GM19043 (cell line): ENCODE results near the gene BCL2L12.

ENCODE experiments used
- ATAC-seq: cut with Tn5 transposase; IDR thresholded peaks from one replicate; pipeline ENCODE4 v1.9.1; 2021; ENCODE audit warnings: low read depth; ENCODE audit not compliant: unreplicated experiment

The BCL2L12 gene

DNA sequence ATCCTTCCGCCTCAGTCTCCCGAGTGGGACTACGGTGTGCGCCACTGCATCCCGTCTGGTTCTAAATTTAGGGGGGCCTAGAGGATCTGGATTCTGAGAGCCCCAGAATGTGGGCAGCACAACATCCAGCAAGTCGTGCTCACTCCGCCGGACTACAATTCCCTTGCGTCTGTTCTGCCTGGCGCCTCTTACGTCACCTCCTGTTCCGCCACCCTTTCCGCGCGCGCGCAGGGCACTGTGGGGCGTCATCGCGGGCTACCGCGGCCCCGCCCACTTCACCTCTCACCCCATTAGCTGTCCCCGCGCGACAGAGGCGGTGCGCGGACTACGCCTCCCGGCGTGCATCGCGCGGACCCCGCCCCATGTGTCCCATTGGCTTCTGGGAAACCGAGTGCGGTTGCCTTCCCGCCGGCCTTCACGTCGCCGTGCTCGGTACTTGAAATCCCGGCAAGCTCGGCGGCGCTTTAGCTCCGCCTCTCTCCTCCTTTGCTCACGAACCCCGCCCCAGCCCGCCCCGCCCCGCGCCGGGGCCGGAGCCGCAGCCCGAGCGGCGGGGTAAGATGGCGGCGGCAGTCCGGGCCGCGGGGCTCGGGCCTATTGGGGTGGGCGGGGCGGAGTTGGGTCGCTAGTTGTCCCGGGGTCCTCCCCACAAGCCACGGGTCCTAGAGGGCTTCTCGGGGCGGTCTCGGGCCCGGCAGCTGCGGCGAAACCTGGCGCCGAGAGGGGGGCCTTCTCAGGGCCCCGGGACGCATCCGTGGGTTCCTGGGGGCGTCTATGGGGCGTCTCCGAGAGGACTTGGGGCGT, 23.8 kb upstream of the BCL2L12 start, which contains the start of gene SCAF1:
TSS of gene SCAF1 (plus strand) at position 522 of the 804 bp plus-strand sequence. CDS start 2,818 bp downstream, outside the sequence.
- ATAC-seq = peak; percentile 46

DNA sequence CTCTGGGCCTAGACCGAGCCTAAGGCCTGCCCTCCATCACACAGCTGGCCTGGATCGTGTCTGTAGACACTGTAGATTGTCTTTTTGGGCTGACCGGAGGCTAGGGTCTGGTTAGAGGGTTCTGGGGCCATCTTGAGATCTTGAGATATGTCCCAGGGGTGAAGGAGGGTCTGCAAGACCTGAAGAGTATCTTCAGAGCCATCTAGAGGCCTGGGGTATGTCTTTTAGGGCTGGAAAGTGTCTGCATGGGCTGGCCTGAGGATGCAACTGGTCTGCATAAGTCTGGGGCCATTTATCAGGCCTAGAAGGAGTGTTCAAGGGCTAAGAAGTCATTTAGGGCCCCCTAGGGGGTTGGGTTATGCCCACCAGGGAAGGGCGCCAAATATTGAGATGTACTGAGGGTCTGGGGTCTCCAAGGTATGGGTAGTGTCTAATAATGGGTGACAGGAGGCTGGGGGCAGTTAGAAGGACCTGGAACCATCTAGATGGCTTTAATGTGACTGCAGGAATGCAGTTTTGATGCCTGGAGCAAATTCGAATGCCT, 23.2 kb upstream of the BCL2L12 start:
- ATAC-seq = no peak

DNA sequence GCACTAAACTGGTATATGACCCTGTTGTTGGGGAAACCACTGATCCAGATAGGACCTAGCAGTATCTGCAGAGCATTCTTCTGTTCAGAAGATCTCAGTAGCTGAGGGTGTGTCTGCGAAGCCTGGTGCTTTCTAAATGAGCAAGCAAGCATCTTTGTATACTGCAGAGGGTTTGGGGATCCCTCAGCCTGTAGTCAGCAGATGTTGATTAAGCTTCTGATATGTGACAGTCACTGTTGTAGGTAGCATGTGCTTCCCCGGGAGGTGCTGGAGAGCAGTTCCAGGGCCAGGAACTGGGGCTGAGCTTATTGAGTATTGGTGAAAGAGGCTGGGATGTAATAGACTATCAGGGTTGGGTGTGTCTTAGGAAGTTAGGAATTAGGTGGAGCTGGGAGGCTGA, 22.3 kb upstream of the BCL2L12 start:
- no peak for ATAC-seq

DNA sequence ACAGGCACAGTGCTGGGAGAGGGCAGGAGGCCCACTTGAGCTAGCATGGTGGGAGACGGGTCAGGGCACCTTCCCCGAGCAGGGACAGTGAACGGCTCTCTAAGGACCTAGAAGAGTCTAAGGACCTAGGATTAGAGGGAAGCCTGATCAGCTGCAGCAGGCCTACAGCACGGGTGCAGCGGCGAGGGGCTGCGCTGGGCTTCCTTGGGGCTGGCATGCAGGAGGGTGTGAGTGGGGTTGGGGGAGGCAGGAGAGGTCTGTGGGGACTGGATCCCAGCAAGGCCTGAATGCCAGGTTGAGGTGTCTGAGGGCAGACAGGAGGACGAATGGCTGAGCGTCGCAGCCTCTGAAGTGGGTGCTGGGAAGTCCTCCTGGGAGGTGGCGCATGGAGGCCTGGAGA, 20.1 kb upstream of the BCL2L12 start:
- no peak for ATAC-seq

DNA sequence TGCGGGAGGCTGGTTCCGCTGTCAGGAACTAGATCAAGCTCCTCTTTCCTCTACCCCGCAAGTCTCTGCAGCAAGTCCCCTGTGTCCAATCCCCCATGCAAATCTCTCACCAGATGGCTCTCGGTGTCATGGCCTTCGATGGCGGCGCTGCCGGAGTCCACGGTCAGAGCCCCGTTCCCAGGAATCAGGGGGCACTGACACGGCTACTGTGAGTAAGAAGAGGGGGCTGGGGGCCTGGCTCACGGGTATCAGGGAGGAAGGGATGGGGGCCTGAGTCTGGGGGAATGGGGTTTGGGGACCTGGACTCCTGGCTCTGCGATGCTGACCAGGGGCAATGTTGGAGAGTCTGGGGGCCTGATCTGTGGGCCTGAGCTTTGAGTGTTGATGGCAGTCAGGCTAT, 19.7 kb upstream of the BCL2L12 start:
- no peak for ATAC-seq

DNA sequence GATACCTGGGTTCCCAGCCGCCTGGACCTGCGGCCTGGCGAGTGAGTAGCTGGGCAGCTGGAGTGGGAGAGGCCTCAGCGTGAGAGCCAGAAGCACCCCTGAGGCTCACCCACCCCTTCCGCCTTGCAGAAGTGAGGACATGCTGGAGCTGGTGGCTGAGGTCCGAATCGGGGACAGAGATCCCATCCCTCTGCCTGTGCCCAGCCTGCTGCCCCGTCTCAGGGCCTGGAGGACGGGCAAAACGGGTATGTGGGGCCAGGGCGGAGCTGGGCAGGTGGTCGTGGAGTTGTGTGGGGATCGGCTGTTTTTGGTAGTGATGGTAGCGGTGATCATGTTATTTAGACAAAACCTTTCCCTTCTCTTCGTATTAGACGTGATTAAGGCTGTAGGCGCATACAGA, 19.1 kb upstream of the BCL2L12 start:
- ATAC-seq = no peak

DNA sequence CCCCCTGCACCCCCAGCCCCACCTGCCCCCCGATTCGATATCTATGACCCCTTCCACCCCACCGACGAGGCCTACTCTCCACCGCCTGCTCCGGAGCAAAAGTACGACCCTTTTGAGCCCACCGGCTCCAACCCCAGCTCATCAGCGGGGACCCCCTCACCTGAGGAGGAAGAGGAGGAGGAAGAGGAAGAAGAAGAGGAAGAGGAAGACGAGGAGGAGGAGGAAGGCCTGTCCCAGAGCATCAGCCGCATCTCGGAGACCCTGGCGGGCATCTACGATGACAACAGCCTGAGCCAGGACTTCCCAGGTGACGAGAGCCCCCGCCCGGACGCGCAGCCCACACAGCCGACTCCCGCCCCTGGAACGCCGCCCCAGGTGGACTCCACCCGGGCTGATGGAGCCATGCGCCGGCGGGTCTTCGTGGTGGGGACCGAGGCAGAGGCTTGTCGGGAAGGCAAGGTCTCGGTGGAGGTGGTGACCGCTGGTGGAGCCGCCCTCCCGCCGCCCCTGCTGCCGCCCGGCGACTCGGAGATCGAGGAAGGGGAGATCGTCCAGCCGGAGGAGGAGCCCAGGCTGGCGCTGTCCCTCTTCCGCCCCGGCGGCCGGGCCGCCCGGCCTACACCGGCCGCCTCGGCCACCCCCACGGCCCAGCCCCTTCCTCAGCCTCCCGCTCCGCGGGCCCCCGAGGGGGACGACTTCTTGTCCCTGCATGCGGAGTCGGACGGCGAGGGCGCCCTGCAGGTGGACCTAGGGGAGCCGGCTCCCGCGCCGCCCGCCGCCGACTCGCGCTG, 14.5 kb upstream of the BCL2L12 start:
- ATAC-seq = no peak

DNA sequence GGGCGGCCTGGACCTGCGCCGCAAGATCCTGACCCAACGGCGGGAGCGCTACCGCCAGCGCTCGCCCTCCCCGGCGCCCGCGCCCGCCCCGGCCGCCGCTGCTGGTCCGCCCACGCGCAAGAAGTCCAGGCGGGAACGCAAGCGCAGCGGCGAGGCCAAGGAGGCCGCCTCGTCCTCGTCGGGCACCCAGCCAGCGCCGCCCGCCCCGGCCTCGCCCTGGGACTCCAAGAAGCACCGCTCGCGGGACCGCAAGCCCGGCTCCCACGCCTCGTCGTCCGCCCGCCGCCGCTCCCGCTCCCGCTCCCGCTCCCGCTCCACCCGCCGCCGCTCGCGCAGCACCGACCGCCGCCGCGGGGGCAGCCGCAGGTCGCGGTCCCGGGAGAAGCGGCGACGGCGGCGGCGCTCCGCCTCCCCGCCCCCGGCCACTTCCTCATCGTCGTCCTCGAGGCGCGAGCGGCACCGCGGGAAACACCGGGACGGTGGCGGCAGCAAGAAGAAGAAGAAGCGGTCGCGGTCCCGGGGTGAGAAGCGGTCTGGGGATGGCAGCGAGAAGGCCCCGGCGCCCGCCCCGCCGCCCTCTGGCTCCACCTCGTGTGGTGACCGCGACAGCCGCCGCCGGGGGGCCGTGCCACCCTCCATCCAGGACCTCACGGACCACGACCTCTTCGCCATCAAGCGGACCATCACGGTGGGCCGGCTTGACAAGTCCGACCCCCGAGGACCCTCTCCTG, 13.7 kb upstream of the BCL2L12 start:
- no peak for ATAC-seq

DNA sequence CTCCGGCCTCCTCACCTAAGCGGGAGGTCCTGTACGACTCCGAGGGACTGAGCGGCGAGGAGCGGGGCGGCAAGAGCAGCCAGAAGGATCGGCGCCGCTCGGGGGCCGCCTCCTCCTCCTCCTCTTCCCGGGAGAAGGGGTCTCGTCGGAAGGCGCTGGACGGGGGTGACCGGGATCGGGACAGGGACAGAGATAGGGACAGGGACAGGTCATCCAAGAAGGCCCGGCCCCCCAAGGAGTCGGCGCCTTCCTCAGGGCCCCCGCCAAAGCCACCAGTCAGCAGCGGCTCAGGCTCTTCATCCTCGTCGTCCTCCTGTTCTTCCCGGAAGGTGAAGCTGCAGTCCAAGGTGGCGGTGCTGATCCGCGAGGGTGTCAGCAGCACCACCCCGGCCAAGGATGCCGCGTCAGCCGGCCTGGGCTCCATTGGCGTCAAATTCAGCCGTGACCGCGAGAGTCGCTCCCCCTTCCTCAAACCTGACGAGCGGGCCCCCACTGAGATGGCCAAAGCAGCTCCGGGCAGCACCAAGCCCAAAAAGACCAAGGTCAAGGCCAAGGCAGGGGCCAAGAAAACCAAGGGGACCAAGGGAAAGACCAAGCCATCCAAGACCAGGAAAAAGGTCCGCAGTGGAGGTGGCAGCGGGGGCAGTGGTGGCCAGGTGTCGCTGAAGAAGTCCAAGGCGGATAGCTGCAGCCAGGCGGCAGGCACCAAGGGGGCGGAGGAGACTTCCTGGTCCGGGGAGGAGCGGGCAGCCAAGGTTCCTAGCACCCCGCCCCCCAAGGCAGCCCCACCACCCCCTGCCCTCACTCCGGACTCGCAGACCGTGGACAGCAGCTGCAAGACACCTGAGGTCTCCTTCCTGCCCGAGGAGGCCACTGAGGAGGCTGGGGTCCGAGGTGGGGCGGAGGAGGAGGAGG, 12.9 kb upstream of the BCL2L12 start:
- no peak for ATAC-seq

DNA sequence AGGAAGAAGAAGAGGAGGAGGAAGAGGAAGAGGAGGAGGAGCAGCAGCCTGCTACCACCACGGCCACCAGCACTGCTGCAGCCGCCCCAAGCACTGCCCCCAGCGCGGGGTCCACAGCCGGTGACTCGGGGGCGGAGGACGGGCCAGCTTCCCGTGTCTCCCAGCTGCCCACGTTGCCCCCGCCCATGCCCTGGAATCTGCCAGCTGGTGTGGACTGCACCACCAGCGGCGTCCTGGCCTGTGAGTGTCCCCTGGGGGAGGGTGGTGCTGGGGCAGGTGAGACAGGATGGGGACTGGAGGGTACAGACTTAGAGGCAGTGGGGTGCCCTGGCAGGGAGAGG, 12.3 kb upstream of the BCL2L12 start:
- no peak for ATAC-seq

DNA sequence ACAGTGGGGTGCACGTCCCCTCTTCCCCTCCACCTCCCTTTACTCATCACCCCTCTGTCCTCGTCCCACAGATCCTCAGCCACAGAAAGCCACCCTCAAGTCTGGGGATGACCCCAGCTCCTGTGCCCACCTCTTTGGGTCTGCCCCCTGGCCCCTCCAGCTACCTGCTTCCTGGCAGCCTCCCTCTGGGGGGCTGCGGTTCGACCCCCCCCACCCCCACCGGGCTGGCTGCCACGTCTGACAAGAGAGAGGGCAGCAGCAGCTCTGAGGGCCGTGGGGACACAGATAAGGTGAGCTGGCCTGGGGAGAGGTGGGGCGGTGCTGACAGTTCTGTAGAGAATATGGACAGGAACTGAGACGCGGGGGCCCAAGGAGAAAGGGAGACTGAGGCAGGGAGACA, 11.2 kb upstream of the BCL2L12 start:
- ATAC-seq = no peak

DNA sequence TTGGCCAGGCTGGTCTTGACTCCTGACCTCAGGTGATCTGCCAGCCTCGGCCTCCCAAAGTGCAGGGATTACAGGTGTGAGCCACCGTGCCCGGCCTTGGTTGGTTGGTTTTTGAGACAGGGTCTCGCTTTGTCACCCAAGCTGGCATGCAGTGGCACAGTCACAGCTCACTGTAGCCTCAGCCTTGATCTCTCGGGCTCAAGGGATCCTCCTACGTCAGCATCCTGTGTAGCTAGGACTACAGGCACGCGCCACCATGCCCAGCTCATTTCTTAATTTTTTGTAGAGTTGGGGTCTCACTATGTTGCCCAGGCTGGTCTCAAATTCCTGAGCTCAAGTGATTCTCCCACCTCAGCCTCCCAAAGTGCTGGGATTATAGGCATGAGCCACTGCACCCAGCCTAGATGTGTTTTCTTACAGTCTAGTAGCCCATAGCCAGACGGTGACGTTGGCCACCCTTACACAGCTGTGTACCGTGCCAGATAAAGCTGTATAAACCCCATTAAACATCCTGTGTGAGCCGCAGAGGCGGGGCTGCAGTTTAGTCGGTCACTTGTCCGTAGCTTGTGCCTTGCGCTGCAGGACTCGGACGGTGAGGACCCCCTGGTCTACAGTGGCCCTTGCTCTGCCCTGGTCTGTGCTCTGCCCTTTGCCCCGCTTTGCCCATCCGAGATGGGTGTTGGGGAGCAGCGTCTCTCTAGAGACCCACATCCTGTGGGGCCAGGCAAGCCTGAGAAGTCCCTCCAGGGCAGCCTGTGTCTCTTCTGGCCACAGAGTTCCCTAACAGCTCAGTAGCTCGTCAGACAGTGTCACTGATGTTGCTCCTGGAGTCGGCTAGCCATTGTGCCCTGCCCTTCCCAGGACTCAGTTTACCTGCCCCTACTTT, 9.9 kb upstream of the BCL2L12 start:
- ATAC-seq = no peak

DNA sequence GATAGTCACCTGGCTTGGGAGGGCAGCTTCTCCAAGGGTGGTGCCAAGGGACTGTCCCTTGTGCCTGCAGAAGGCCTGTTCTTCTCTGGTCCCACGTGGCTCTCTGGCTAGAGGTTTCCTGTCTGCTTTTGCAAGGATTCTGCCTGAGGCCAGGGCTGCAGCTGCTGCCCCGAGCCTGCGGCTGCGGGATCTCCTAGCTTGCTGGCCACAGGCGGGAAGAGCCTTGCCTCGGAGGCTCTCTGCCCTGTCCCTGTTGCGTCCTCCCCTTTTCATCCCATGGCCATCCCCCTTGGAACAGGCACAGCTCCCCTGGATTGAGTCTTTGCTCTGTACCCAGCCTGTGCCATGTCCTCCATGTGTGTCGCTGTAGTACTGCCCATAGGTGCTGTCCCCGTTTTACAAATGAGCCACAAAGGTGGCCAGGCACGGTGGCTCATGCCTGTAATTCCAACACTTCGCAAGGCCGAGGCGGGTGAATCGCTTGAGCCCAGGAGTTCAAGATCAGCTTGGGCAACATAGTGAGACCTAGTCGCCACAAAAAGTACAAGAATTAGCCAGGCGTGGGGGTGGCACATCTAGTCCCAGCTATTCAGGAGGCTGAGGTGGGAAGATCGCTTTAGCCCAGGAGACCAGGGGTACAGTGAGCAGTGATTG, 9.2 kb upstream of the BCL2L12 start:
- ATAC-seq = no peak

DNA sequence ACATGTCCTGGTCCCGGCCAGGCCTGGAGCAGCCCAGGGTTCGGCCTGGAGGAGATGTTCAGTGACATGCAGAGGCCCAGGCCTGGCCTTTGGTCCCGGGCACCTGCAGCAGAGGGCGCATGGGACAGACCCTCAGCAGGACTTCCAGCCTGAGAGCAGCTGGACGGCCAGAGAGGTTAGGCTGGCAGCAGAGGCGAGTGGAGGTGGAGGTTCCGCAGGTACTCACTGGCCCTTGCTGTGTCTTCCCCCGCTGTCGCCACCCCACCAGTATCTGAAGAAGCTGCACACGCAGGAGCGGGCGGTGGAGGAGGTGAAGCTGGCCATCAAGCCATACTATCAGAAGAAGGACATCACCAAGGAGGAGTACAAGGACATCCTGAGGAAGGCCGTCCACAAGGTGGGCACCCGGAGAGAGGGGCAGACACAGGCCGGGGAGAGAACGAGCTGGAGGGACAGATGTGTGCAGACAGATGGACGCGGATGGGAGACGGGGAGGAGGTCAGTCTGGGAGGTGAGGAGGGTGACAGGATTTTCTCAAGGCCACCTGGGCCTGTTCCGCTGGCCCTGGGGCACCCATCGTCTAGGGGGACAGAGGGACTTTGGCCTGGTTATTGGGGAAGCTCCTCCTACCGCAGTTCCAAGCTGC, 8.1 kb upstream of the BCL2L12 start:
- ATAC-seq = no peak

DNA sequence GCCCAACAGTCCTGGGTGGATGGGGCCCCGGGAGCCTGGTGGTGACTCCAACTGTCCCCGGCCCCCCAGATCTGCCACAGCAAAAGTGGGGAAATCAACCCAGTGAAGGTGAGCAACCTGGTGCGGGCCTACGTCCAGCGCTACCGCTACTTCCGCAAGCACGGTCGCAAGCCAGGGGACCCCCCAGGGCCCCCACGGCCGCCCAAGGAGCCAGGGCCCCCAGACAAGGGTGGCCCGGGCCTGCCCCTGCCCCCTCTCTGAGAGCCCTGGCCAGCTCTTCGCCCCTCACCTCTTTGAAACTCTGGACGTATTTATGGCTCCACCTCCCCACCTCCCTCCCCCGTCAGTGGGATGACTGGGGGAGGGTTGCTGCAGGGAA, 7.6 kb upstream of the BCL2L12 start:
- ATAC-seq = no peak

DNA sequence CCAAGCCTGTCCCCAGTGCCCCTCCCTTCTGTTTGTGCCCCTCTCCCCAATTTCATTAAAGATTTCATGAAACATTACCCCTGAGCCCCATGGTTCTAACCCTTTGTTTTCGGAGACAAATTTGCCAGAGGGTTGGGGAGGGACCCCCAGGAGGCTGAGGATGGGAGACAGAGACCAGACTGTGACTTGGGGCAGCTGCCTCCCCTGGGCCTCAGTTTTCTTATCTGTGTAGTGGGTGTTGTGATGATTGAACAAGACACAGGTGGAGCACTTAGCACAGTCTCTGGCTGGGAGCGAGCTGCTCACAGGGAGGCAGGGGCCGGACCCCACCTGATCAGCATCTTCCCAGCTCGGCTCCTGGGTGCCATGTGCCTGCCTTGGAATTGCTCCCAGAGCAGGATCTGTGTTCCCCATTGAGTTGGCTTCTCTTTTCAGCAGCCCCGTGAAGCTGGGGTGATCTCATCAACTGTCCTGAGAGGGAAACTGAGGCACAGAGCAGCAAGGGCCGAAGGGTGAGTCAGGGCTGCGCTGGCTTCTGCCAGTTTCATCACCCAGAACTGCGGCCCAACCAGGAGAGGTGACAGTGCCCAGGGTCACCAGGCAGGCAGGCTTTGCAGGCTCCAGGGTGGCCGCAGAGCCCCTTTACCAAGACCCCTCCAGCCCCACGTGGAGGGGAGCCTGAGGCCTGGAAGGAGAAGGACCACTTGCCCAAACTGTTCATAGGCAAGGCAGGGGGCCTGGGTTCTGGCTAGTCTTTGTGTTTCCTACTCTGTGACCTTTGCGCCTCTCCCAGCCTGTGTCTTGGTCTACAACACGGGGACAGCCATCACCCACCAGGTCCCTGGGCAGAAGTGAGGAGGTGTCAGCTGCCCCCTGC, 6.9 kb upstream of the BCL2L12 start:
- no peak for ATAC-seq

DNA sequence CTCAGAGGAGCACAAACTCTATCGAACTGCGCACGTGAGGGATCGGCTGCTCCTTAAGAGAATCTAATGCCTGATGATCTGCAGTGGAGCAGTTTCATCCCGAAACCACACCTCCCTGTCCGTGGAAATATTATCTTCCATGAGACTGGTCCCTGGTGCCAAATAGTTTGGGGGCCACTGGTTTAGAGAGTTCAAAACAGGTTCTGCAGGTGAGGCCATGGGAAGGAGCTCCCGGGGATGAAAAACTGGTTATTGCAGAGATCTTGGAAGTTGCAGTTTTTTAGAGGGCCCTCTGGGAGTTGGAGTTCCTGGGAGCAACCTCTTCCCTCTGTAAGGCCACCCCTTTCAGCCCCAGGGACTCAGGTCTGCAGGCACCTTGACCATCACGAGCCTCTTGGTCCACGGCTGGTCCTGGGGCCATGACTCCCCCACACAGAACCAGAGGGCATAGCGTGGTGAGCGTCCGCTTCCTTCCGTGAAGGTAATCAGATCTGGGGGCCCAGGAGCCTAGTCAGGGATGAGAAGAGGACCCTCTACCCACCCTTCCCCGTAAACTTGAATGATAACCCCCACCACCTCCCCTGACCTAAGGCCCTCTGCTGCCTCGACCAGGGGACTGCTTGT, 5.3 kb upstream of the BCL2L12 start:
- no peak for ATAC-seq
